ENCODE measurements around the gene GAREM1.

GAREM1 gene

DNA sequence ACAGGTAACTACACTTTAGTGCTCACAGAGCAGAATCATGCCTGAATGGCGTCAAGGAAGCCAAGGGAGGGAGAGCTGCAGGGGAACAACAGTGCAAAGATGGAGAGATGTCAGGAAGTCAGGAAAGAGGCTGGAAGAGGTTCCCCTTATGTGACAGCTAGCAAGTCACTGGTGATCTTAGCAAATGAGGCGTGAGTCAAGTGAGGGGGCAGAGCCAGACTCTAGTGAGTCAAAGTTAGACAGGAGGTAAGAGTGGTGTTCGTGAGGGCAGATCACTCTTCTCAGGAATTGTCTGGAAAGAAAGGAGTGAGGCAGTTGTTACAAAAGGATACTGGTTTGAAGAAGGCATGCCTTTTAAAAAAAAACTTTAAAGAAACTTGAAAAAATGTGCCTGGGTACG, 193.8 kb downstream of the GAREM1 start:
- no peaks in the 10 kb centered on the region for H3K36me3 ChIP-seq (ENCODE audit: control insufficient read depth, insufficient read depth, low read length)
- no peaks in the 10 kb centered on the region for H3K27me3 ChIP-seq (replicated peaks; ENCODE audit: control insufficient read depth, insufficient read depth, low read length, poor library complexity, severe bottlenecking)
- no peaks in the 10 kb centered on the region for H3K9me3 ChIP-seq (ENCODE audit: control insufficient read depth, low read length)
- DNase-seq, result no peak
- no peak overlapping the region for H3K4me3 ChIP-seq (ENCODE audit: insufficient read depth, low read depth, low read length, poor library complexity, severe bottlenecking)
- H3K27ac ChIP-seq (ENCODE audit: insufficient read depth, low read length, poor library complexity, severe bottlenecking), result no peak overlapping the region
- no peaks in the 10 kb centered on the region for H3K4me1 ChIP-seq (ENCODE audit: control insufficient read depth, insufficient read depth, low read length, poor library complexity, severe bottlenecking)

- Histone ChIP-seq H3K9me3 (ENCODE audit: control insufficient read depth, low read length) (no peaks in the 10 kb centered on the region), H3K4me3 (ENCODE audit: insufficient read depth, low read depth, low read length, poor library complexity, severe bottlenecking) (no peak overlapping the region), H3K27ac (ENCODE audit: insufficient read depth, low read length, poor library complexity, severe bottlenecking) (no peak overlapping the region), H3K27me3 (replicated peaks; ENCODE audit: control insufficient read depth, insufficient read depth, low read length, poor library complexity, severe bottlenecking) (no peaks in the 10 kb centered on the region), H3K36me3 (ENCODE audit: control insufficient read depth, insufficient read depth, low read length) (no peaks in the 10 kb centered on the region), H3K4me1 (ENCODE audit: control insufficient read depth, insufficient read depth, low read length, poor library complexity, severe bottlenecking) (no peaks in the 10 kb centered on the region)
- no peak for DNase-seq
These were observed 194.4 kb downstream of the GAREM1 start for GRCh38 chr18:32276256-32276655.

- Histone ChIP-seq H3K27me3 (replicated peaks; ENCODE audit: control insufficient read depth, insufficient read depth, low read length, poor library complexity, severe bottlenecking) (no peaks in the 10 kb centered on the region), H3K9me3 (ENCODE audit: control insufficient read depth, low read length) (no peaks in the 10 kb centered on the region), H3K36me3 (ENCODE audit: control insufficient read depth, insufficient read depth, low read length) (no peaks in the 10 kb centered on the region), H3K27ac (ENCODE audit: insufficient read depth, low read length, poor library complexity, severe bottlenecking) (no peak overlapping the region), H3K4me1 (ENCODE audit: control insufficient read depth, insufficient read depth, low read length, poor library complexity, severe bottlenecking) (no peaks in the 10 kb centered on the region), H3K4me3 (ENCODE audit: insufficient read depth, low read depth, low read length, poor library complexity, severe bottlenecking) (no peak overlapping the region)
- DNase-seq, result no peak
These were observed 195.5 kb downstream of the GAREM1 start for GRCh38 chr18:32275221-32275620.

DNA sequence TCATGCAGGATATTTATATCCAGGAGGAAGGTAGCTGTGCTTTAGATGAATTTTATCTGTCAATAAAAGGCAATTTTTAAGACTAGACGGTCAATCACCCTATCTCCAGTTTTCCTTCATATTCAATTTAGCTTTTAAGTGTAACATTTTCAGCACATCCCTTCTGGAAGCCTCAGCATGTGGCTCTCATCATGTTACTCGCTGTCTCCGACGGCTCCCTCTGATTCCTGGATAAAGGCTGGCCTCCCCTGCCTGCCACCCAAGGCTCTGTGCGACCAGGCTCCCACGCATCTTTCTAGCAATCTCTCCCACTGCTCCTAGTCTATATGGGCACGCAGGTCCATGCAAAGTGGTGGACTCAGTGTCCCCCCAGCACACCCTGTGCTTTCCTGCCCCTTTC, 196.4 kb downstream of the GAREM1 start:
- no peaks in the 10 kb centered on the region for H3K27me3 ChIP-seq (replicated peaks; ENCODE audit: control insufficient read depth, insufficient read depth, low read length, poor library complexity, severe bottlenecking)
- no peak for DNase-seq
- H3K36me3 ChIP-seq (ENCODE audit: control insufficient read depth, insufficient read depth, low read length), result no peaks in the 10 kb centered on the region
- H3K9me3 ChIP-seq (ENCODE audit: control insufficient read depth, low read length), result no peaks in the 10 kb centered on the region
- H3K4me1 ChIP-seq (ENCODE audit: control insufficient read depth, insufficient read depth, low read length, poor library complexity, severe bottlenecking), result no peaks in the 10 kb centered on the region
- H3K4me3 ChIP-seq (ENCODE audit: insufficient read depth, low read depth, low read length, poor library complexity, severe bottlenecking), result no peak overlapping the region
- H3K27ac ChIP-seq (ENCODE audit: insufficient read depth, low read length, poor library complexity, severe bottlenecking), result no peak overlapping the region

DNA sequence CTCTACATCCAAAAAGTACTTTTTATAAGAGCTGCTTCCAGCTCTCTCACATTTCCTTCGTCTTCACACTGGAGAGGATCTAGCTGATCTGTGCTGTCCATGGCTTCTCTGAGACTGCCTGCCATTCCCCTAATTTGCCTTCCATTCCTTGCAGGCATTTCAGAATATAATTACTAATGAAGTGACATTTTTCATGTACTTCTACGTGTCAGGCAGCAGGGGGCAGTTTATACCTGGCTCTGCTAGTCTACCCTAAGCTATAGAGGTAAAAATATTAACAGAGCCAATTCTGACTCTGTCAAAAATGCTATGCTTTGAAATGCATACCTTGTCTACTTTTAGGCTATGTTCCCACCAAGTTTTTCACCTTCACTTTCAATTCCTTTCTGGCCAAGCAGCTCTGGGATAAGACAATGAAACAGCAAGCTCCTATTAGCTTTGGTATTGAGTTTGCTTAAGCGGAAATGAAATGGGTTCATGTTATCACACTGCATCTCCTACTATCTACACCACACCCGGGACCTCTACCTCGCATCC, 198.9 kb downstream of the GAREM1 start:
- Histone ChIP-seq H3K4me3 (ENCODE audit: insufficient read depth, low read depth, low read length, poor library complexity, severe bottlenecking) (no peak overlapping the region), H3K27me3 (replicated peaks; ENCODE audit: control insufficient read depth, insufficient read depth, low read length, poor library complexity, severe bottlenecking) (no peaks in the 10 kb centered on the region), H3K27ac (ENCODE audit: insufficient read depth, low read length, poor library complexity, severe bottlenecking) (no peak overlapping the region), H3K9me3 (ENCODE audit: control insufficient read depth, low read length) (no peaks in the 10 kb centered on the region), H3K36me3 (ENCODE audit: control insufficient read depth, insufficient read depth, low read length) (no peaks in the 10 kb centered on the region), H3K4me1 (ENCODE audit: control insufficient read depth, insufficient read depth, low read length, poor library complexity, severe bottlenecking) (no peaks in the 10 kb centered on the region)
- no peak for DNase-seq

DNA sequence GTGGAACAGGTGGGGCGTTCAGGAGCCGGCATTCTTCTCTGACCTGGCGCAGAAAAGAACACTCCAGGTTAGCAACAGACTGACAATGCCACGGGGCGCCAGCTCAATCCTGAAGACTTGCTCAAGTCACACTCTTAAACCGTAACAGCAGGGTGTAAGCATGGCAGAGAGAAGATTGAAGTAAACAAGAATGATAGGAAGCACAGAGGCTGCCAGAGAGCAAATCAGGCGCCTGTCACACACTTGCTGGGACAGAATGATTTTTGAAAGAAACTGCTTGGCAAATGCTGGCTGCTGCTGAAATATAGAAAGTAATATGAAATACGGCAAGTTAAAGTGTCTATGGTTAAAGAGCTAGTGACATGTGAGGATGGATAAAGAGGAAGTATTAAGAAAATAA, 200.3 kb downstream of the GAREM1 start:
- no peaks in the 10 kb centered on the region for H3K4me1 ChIP-seq (ENCODE audit: control insufficient read depth, insufficient read depth, low read length, poor library complexity, severe bottlenecking)
- H3K27ac ChIP-seq (ENCODE audit: insufficient read depth, low read length, poor library complexity, severe bottlenecking), result no peak overlapping the region
- no peaks in the 10 kb centered on the region for H3K27me3 ChIP-seq (replicated peaks; ENCODE audit: control insufficient read depth, insufficient read depth, low read length, poor library complexity, severe bottlenecking)
- DNase-seq, result no peak
- no peaks in the 10 kb centered on the region for H3K9me3 ChIP-seq (ENCODE audit: control insufficient read depth, low read length)
- H3K36me3 ChIP-seq (ENCODE audit: control insufficient read depth, insufficient read depth, low read length), result no peaks in the 10 kb centered on the region
- H3K4me3 ChIP-seq (ENCODE audit: insufficient read depth, low read depth, low read length, poor library complexity, severe bottlenecking), result no peak overlapping the region

- no peaks in the 10 kb centered on the region for H3K4me1 ChIP-seq (ENCODE audit: control insufficient read depth, insufficient read depth, low read length, poor library complexity, severe bottlenecking)
- no peak for DNase-seq
- H3K4me3 ChIP-seq (ENCODE audit: insufficient read depth, low read depth, low read length, poor library complexity, severe bottlenecking), result no peak overlapping the region
- H3K27ac ChIP-seq (ENCODE audit: insufficient read depth, low read length, poor library complexity, severe bottlenecking), result no peak overlapping the region
- H3K9me3 ChIP-seq (ENCODE audit: control insufficient read depth, low read length), result no peaks in the 10 kb centered on the region
- no peaks in the 10 kb centered on the region for H3K36me3 ChIP-seq (ENCODE audit: control insufficient read depth, insufficient read depth, low read length)
- no peaks in the 10 kb centered on the region for H3K27me3 ChIP-seq (replicated peaks; ENCODE audit: control insufficient read depth, insufficient read depth, low read length, poor library complexity, severe bottlenecking)
These were observed 203.2 kb downstream of the GAREM1 start for GRCh38 chr18:32267463-32267862.

GRCh38 chr18:32264401-32264800, 206.3 kb downstream of the GAREM1 start:
- Histone ChIP-seq H3K4me3 (ENCODE audit: insufficient read depth, low read depth, low read length, poor library complexity, severe bottlenecking) (no peak overlapping the region), H3K9me3 (ENCODE audit: control insufficient read depth, low read length) (no peaks in the 10 kb centered on the region), H3K4me1 (ENCODE audit: control insufficient read depth, insufficient read depth, low read length, poor library complexity, severe bottlenecking) (no peaks in the 10 kb centered on the region), H3K36me3 (ENCODE audit: control insufficient read depth, insufficient read depth, low read length) (no peaks in the 10 kb centered on the region), H3K27me3 (replicated peaks; ENCODE audit: control insufficient read depth, insufficient read depth, low read length, poor library complexity, severe bottlenecking) (no peaks in the 10 kb centered on the region), H3K27ac (ENCODE audit: insufficient read depth, low read length, poor library complexity, severe bottlenecking) (no peak overlapping the region)
- no peak for DNase-seq

GRCh38 chr18:32262092-32262491, 208.6 kb downstream of the GAREM1 start:
- Histone ChIP-seq H3K4me1 (ENCODE audit: control insufficient read depth, insufficient read depth, low read length, poor library complexity, severe bottlenecking) (no peaks in the 10 kb centered on the region), H3K4me3 (ENCODE audit: insufficient read depth, low read depth, low read length, poor library complexity, severe bottlenecking) (no peak overlapping the region), H3K9me3 (ENCODE audit: control insufficient read depth, low read length) (no peaks in the 10 kb centered on the region), H3K27ac (ENCODE audit: insufficient read depth, low read length, poor library complexity, severe bottlenecking) (no peak overlapping the region), H3K27me3 (replicated peaks; ENCODE audit: control insufficient read depth, insufficient read depth, low read length, poor library complexity, severe bottlenecking) (no peaks in the 10 kb centered on the region), H3K36me3 (ENCODE audit: control insufficient read depth, insufficient read depth, low read length) (no peaks in the 10 kb centered on the region)
- no peak for DNase-seq

- H3K27ac ChIP-seq (ENCODE audit: insufficient read depth, low read length, poor library complexity, severe bottlenecking), result no peak overlapping the region
- H3K36me3 ChIP-seq (ENCODE audit: control insufficient read depth, insufficient read depth, low read length), result no peaks in the 10 kb centered on the region
These were observed 209.7 kb downstream of the GAREM1 start for GRCh38 chr18:32261003-32261402.

DNA sequence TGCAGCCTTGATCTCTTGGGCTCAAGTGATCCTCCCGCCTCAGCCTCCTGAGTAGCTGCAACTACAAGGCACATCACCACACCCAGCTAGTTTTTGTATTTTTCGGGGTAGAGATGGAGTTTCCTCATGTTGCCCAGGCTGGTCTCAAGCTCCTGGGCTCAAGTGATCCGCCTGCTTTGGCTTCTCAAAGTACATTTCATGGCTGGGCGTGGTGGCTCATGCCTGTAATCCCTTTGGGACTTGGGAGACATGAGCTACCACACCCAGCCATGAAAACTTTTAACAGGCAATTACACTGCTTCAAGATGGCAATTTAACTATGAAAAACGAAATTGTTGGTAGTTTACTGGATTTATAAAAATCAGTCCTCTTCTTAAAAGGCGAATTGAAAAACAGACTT, 211.1 kb downstream of the GAREM1 start:
- no peaks in the 10 kb centered on the region for H3K4me1 ChIP-seq (ENCODE audit: control insufficient read depth, insufficient read depth, low read length, poor library complexity, severe bottlenecking)

More at GRCh38 chr18:32261003-32261402, 209.7 kb downstream of the GAREM1 start:
- H3K9me3 ChIP-seq (ENCODE audit: control insufficient read depth, low read length), result no peaks in the 10 kb centered on the region
- DNase-seq, result no peak
- no peak overlapping the region for H3K4me3 ChIP-seq (ENCODE audit: insufficient read depth, low read depth, low read length, poor library complexity, severe bottlenecking)
- H3K27me3 ChIP-seq (replicated peaks; ENCODE audit: control insufficient read depth, insufficient read depth, low read length, poor library complexity, severe bottlenecking), result no peaks in the 10 kb centered on the region
- H3K4me1 ChIP-seq (ENCODE audit: control insufficient read depth, insufficient read depth, low read length, poor library complexity, severe bottlenecking), result no peaks in the 10 kb centered on the region

More for the DNA sequence above, 211.1 kb downstream of the GAREM1 start:
- Histone ChIP-seq H3K27ac (ENCODE audit: insufficient read depth, low read length, poor library complexity, severe bottlenecking) (no peak overlapping the region), H3K27me3 (replicated peaks; ENCODE audit: control insufficient read depth, insufficient read depth, low read length, poor library complexity, severe bottlenecking) (no peaks in the 10 kb centered on the region), H3K36me3 (ENCODE audit: control insufficient read depth, insufficient read depth, low read length) (no peaks in the 10 kb centered on the region), H3K4me3 (ENCODE audit: insufficient read depth, low read depth, low read length, poor library complexity, severe bottlenecking) (no peak overlapping the region), H3K9me3 (ENCODE audit: control insufficient read depth, low read length) (no peaks in the 10 kb centered on the region)
- no peak for DNase-seq
